ENCODE measurements around the gene ERVMER34-1.

Gene ERVMER34-1

GRCh38 chr4:52750819-52751486 is at the start of gene ERVMER34-1:
Gene ERVMER34-1 (minus strand): TSS chr4:52751425. CDS start chr4:52745520, 5,905 bp downstream.
- no peak for DNase-seq

DNA sequence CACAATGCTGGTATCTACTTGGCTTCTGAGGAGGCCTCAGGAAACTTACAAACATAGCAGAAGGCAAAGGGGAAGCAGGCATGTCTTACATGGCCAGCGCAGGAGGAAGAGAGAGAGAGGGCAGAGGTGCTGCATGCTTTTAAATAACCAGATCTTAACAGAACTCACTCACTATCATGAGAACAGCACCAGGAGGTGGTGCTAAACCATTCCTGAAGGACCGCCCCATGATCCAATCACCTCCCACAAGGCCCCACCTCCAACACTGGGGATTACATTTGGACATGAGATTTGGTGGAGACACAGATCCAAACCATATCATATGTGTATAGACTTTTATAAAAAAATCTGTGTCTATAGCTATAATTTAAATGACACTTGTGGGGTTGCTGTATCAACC is 48.6 kb upstream of the ERVMER34-1 start:
- no peak for DNase-seq

DNA sequence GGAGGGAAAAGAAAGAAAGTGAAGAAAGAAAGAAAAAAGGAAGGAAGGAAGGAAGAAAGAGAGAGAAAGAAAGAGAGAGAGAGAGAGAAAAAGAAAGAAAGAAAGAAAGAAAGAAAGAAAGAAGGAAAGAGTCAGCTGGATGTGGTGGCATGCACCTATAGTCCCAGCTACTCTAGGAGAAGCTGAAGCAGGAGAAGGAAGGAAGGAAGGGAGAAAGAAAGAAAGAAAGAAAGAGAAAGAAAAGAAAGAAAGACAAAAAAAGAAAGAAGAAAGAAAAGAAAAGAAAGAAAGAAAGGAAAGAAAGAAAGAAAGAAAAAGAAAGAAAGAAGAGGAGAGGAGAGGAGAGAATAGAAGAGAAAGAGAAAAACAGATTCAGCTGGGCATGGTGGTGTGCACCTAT is 44.3 kb upstream of the ERVMER34-1 start:
- no peak for DNase-seq

GRCh38 chr4:52791936-52792335 is 40.7 kb upstream of the ERVMER34-1 start:
- DNase-seq: no peak

- DNase-seq: no peak
Measured at GRCh38 chr4:52789774-52790173, 38.5 kb upstream of the ERVMER34-1 start.

DNA sequence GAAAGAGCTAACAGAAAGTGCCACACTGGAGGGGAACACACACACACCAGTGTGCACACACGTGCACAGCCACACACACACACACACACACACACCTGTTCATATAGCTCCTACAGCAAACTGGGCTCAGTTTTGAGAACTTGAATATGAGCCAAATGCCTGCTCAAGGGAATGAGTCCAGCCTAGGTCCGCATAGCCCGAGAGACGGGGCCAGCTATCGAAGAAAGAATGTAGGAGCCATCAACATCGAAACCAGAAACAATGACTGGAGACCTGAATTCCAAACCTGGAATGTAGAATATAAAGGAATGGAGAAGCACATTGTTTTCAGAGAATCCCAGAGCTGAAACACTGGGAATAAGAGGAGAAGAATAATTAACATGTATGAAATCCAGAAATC is 37.6 kb upstream of the ERVMER34-1 start:
- DNase-seq: no peak

DNA sequence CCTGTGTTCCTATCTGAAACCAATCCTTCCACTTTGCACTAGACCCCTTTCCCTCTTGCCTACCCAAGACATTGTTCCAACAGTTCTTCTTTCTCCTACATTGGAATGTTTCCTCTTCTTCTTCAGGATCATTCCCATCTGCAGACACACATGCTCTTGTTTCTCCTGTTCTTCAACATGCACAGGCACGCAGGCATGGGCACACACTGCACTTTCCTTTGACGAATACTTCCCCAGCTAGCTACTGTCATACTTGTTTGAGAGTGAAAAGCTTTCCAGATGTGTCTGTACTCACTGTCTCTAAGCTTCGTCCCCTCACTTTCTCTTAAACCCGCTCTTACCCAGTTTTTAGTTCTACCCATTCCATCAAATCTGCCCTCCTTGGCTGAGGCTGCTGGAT is 31.8 kb upstream of the ERVMER34-1 start:
- DNase-seq: no peak

- no peak for DNase-seq
Measured at GRCh38 chr4:52780617-52781354, 29.6 kb upstream of the ERVMER34-1 start.

DNA sequence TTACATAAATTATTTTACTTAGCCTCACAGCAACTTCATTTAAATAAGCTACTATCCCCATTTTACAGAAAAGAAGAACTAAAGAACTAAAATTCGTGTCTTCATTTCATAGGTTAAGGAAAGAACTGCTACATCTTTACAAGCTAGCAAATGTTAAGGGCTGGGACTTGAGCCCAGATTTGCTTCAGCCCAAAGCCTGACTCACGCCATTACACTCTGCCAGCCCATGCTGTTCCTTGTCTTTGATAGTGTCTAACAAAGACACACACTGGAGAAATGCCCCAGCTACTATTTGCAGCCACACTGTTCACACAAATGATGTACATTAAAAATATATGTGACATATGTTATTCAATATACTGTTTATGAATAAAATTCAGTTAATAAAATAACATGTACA is 29.0 kb upstream of the ERVMER34-1 start:
- no peak for DNase-seq

DNA sequence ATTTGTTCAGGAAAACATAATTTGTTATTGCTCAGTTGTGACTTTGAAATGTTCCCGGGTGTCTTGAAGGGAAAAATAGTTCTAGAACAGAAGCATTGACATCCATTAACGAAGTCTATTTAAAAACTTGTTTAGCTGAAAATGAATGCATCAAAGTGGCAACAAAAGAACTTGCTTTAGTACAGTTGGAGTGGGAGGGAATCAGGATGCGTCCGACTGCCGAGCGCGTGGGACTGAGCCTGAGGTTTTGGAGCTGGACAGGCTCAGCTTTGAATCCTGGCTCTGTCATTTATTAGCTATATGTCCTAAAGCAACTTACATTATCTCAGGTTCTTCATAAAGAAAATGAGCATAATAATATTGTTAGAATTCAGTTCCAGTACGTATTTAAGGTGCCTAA is 9.0 kb upstream of the ERVMER34-1 start:
- no peak for DNase-seq

GRCh38 chr4:52755426-52755825 is 4.2 kb upstream of the ERVMER34-1 start:
- no peak for DNase-seq

- DNase-seq: no peak
Measured at GRCh38 chr4:52752936-52753335, 1.7 kb upstream of the ERVMER34-1 start.

DNA sequence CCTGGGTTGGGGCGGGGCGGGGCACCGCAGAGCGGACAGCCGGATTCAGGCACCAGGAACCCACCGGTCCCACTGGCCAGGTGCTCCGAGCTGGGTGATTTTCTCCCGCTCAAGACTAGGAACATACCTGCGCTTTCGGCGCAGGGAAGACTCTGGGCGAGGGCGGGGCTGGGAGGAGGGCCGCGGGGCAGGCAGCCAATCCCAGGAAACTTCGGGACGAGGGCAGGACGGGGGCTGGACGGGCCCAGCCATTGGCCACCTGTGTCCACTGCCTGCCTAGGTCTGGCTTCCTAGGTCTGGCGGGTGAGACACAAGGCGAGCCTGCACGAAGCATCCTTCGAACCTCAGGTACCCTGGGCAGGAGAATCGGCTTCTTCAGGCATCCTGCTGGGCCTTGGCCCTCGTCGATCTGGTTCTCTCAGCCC is 274 bp upstream of the ERVMER34-1 start:
- DNase-seq: no peak

DNA sequence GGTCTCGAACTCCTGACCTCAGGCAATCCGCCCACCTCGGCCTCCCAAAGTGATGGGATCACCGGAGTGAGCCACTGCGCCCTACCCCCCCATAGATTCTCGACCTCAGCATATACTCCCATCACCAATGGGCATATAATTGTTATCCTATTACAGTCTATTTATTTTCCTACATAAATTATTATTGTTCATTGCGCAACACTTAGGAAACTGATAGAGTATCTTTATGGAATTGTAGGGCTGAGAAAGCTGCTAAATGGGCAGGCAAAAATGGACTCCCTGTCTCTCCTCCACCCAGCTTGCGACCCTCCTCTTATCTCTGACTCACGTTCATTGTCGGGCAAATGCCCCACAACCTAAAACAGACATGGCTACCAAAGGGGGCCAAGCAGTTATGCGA is 1.0 kb downstream of the ERVMER34-1 start:
- no peak for DNase-seq

DNA sequence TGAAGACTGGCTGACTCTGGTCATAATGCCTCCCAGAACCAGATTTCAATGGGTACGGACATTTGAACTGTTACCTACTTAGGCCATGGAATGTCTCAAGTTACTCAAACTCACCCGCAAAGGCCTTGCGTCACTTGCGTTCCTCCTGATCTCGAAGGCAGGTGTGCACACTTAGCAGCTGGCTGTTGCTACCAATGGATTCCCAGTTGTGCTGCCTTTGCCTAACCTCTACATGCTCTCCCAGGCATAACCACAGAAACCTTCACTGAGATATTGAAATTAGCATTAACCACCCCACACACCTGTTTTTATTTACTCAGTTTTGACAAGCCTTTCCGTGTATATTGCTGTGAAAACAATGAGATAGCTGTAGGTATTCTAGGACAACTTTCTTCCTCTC is 2.8 kb downstream of the ERVMER34-1 start:
- no peak for DNase-seq

DNA sequence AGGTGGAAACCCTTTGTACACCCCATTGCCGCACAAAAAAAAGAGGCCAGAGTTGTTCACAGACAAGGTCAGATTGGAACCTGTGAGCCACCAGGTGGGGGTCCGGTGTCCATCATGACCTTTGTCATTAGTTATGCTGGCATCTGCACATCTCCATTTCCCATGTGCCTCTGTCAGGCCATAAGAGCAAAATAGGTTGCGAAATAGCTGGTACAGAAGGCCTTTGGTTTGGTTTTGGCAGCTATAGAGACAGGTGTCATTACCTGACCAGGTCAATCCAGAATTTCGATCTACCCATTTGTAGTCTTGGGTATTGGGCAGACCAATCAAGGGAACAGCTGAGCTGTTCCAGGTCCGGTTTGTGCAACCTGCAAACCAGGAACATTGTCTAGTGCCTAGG is 6.6 kb downstream of the ERVMER34-1 start:
- DNase-seq: no peak

- no peak for DNase-seq
Measured at GRCh38 chr4:52743444-52744019, 7.7 kb downstream of the ERVMER34-1 start.

GRCh38 chr4:52729586-52729985 is 21.6 kb downstream of the ERVMER34-1 start:
- no peak for DNase-seq

GRCh38 chr4:52728691-52729240 is 22.5 kb downstream of the ERVMER34-1 start:
- no peak for DNase-seq

GRCh38 chr4:52726826-52727580 is 24.2 kb downstream of the ERVMER34-1 start:
- DNase-seq: no peak

- peak; percentile 89 to 91 for DNase-seq
Measured at GRCh38 chr4:52721968-52722815, 29.0 kb downstream of the ERVMER34-1 start.

DNA sequence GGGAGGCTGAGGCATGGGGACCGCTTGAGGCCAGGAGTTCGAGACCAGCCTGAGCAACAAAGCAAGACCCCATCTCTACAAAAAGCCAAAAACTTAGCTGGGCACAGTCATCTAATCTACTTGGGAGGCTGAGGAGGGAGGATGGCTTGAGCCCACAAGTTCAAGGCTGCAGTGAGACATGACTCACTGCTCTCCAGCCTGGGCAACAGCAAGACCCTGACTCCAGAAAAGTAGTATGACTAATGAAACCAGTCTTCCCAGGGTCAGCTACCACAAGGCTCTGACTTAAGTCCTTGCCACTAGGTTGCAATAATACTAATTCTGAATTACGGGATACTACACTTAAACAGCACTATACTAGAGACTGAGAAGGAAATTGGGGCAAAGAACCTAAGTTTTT is 33.1 kb downstream of the ERVMER34-1 start:
- no peak for DNase-seq
